Measurements from ENCODE around the gene ASGR1.
"Not testable (repeated sequence)": the region's sequence is repeated elsewhere in the genome, so short reads cannot be mapped to it uniquely, and the experiment has no call there.

ASGR1 gene

GRCh38 chr17:7131423-7131791 is 47.8 kb downstream of the ASGR1 start:
- no peak overlapping the region for H3K4me3 ChIP-seq (ENCODE audit: low read depth, low read length)
- no peak for TF ChIP-seq CTCF (IDR thresholded peaks at IDR 0.05; ENCODE audit: low read depth, low read length)

- no peak for TF ChIP-seq CTCF (IDR thresholded peaks at IDR 0.05; ENCODE audit: low read depth, low read length)
- no peak overlapping the region for H3K4me3 ChIP-seq (ENCODE audit: low read depth, low read length)
Measured at GRCh38 chr17:7130621-7131422, 48.3 kb downstream of the ASGR1 start.

GRCh38 chr17:7129311-7129710 is 49.9 kb downstream of the ASGR1 start:
- no peak overlapping the region for H3K4me3 ChIP-seq (ENCODE audit: low read depth, low read length)
- no peak for TF ChIP-seq CTCF (IDR thresholded peaks at IDR 0.05; ENCODE audit: low read depth, low read length)

GRCh38 chr17:7128160-7128559 is 51.0 kb downstream of the ASGR1 start:
- TF ChIP-seq CTCF (IDR thresholded peaks at IDR 0.05; ENCODE audit: low read depth, low read length): no peak
- no peak overlapping the region for H3K4me3 ChIP-seq (ENCODE audit: low read depth, low read length)

GRCh38 chr17:7127501-7127900 is 51.7 kb downstream of the ASGR1 start:
- not testable (repeated sequence) for H3K4me3 ChIP-seq (ENCODE audit: low read depth, low read length)

- not testable (repeated sequence) for H3K4me3 ChIP-seq (ENCODE audit: low read depth, low read length)
Measured at GRCh38 chr17:7126386-7126785, 52.8 kb downstream of the ASGR1 start.

GRCh38 chr17:7124923-7125322 is 54.2 kb downstream of the ASGR1 start:
- no peak overlapping the region for H3K4me3 ChIP-seq (ENCODE audit: low read depth, low read length)

GRCh38 chr17:7123844-7124243 is 55.3 kb downstream of the ASGR1 start:
- TF ChIP-seq CTCF (IDR thresholded peaks at IDR 0.05; ENCODE audit: low read depth, low read length): no peak
- H3K4me3 ChIP-seq (ENCODE audit: low read depth, low read length): no peak overlapping the region

More at GRCh38 chr17:7124923-7125322, 54.2 kb downstream of the ASGR1 start:
- no peak for TF ChIP-seq CTCF (IDR thresholded peaks at IDR 0.05; ENCODE audit: low read depth, low read length)
